ENCODE results near the gene TIMM44. TPM values are rescaled to one million over a fixed set of nuclear protein-coding genes. Genes with fewer than 3 reads are reported as not detected.

The TIMM44 gene
- total RNA-seq, 4 donors from 2014 or later, result 60.1 to 91.3 (median 77.1) TPM

- peak overlapping the region; percentile 56 to 87 (median 80) for H3K27ac ChIP-seq
- H3K4me3 ChIP-seq, result no peak overlapping the region
- H3K27me3 ChIP-seq, result no peaks in the 10 kb centered on the region
- WGBS, 2 donors, result 64 to 73% methylated on average over 9 of the region's 9 CpGs
- H3K36me3 ChIP-seq, result peaks cover 4 to 52% (median 23%) of the 10 kb centered on the region in 3 donors
- no peak for DNase-seq (ENCODE audit: low spot score in 2 of 2)
- TF ChIP-seq POLR2A (IDR thresholded peaks at IDR 0.05), result no peak
- TF ChIP-seq EP300 (IDR thresholded peaks at IDR 0.05), result no peak
- TF ChIP-seq, protein P1, sequence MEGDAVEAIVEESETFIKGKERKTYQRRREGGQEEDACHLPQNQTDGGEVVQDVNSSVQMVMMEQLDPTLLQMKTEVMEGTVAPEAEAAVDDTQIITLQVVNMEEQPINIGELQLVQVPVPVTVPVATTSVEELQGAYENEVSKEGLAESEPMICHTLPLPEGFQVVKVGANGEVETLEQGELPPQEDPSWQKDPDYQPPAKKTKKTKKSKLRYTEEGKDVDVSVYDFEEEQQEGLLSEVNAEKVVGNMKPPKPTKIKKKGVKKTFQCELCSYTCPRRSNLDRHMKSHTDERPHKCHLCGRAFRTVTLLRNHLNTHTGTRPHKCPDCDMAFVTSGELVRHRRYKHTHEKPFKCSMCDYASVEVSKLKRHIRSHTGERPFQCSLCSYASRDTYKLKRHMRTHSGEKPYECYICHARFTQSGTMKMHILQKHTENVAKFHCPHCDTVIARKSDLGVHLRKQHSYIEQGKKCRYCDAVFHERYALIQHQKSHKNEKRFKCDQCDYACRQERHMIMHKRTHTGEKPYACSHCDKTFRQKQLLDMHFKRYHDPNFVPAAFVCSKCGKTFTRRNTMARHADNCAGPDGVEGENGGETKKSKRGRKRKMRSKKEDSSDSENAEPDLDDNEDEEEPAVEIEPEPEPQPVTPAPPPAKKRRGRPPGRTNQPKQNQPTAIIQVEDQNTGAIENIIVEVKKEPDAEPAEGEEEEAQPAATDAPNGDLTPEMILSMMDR (IDR thresholded peaks at IDR 0.05), result no peak
- H3K9me3 ChIP-seq, result no peaks in the 10 kb centered on the region
- H3K4me1 ChIP-seq, result peaks cover 0 to 60% (median 23%) of the 10 kb centered on the region in 4 donors
Observed at GRCh38 chr19:7928334-7928706, 15.1 kb downstream of the TIMM44 start.

DNA sequence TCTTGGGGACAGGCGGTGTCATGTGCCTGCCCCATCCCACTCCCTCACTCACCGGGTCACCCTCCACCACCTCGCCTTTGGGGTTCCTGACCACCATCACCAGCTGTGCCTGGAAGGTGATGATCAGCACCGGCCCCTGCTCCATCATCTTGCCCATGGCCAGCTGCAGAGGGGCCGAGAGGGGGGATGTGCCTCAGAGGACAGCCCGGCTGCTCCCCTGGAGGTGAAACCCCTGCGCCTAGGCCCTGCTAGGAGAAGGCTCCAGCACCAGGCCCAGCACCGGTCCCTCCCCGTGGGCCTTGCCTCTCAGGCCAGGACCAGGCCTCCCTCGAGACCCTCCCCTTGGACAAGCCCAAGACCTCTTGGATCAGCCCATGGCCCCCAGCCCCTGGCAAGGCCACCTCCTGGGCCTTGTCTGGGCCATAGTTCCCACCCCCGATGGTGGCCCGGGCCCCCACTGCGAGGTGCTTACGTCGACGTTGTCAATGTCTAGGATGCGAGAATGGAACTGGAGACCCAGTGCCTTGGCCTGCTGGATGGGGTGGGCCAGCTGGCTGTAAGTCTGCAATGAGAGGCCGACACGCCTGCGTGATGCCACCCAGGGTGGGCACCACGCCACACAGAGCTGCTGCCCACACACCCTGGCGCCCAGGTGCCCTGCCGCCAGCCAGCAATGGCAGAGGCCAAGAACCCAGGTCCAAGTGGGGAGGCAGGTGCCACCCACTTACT lies 15.7 kb downstream of the TIMM44 start:
- no peak overlapping the region for H3K4me3 ChIP-seq

DNA sequence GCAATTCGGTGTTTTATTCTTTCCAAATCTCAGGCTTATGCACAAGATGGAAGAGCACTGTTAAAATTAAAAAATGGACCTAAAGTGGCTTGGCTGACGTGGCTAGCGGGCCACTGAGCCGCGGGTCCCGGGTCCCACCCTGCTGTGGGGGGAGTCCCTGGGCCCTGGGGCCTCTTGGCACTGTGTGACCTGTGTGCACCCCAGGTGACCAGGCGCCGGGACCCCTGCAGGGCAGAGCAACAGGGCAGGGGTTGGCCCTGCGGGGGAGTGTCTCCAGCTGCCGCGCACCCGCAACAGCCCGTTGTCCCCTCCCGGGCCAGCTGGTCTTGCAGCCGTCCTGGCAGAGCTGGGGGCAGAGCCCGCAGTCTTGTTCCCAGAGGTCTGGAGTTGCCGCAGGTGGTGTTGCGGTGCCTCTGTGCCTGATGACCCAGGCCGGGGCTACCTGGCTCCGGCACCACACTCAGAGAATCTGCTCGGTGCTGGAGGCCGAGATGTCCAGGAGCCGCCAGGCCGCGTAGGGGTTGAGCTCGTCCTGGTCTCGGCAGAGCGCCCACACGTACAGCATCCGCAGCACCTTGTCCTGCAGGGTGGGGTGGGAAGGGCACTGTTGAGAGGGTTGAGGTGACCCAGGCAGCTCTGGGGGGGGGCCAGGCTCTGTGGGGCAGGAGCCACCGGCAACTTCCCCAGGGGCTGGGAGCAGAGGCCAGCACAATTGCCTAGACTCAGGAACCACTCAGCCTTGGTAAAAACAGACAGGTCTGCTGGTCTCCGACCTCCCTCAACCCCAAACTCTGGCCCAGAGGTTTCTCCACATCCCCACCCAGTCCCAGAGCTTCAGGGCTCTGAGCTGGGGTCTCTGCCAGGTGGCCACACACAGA lies 16.5 kb downstream of the TIMM44 start:
- no peak for DNase-seq (ENCODE audit: low spot score in 2 of 2)
- Histone ChIP-seq H3K4me1 (peaks cover 0 to 70% (median 24%) of the 10 kb centered on the region in 4 donors), H3K4me3 (no peak overlapping the region), H3K27me3 (no peaks in the 10 kb centered on the region), H3K27ac (peak overlapping the region in 2 of 4 donors; percentile 84 to 87), H3K36me3 (peaks cover 2 to 52% (median 9%) of the 10 kb centered on the region in 3 donors), H3K9me3 (no peaks in the 10 kb centered on the region)
- 80 to 82% methylated on average over 29 to 30 of the region's 32 CpGs for WGBS, 2 donors
- TF ChIP-seq, protein P1 (IDR thresholded peaks at IDR 0.05), result no peak
- TF ChIP-seq EP300 (IDR thresholded peaks at IDR 0.05), result no peak
- no peak for TF ChIP-seq POLR2A (IDR thresholded peaks at IDR 0.05)

More for the DNA sequence above, 15.7 kb downstream of the TIMM44 start:
- Histone ChIP-seq H3K27me3 (no peaks in the 10 kb centered on the region), H3K4me1 (peaks cover 0 to 62% (median 23%) of the 10 kb centered on the region in 4 donors), H3K27ac (peak overlapping the region; percentile 56 to 87 (median 80)), H3K36me3 (peaks cover 4 to 52% (median 17%) of the 10 kb centered on the region in 3 donors), H3K9me3 (no peaks in the 10 kb centered on the region)
- no peak for DNase-seq (ENCODE audit: low spot score in 2 of 2)
- TF ChIP-seq, protein P1 (IDR thresholded peaks at IDR 0.05), result no peak
- no peak for TF ChIP-seq POLR2A (IDR thresholded peaks at IDR 0.05)
- TF ChIP-seq EP300 (IDR thresholded peaks at IDR 0.05), result no peak
- WGBS, 2 donors, result 87 to 88% methylated on average over 13 to 20 of the region's 23 CpGs

DNA sequence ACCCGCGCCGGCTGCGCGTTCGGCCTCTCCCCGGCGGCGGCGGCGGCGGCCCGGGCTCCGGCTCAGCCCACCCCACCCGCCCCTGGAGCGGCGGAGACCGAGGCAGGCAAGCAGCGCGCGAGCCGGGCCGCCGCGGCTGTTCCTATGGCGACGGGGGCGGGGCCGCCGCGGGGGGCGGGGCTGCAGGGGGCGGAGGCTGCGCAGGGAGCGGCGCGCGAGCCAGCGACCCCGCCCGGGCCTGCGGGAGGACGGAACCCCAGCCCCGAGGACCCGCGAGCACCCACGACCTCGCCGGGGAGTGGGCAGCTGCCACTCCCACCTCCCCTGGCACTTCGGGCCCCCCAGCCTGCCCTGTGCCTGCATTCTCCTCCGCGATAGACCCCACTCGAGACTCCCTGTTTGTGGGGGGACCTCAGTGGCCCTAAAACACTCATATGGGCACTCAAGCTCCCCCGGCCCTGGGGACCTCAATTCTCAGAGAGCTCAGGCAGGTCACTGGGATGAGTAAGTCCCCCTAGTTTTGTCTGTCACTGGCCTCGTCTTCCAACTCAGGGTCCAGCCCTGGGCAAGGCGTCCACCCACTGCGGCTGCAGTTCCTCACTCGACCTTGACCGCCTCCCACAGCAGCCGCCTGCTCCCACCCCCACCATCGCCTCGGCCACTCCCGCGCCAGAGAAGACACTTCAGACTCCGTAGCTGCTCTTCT lies 17.3 kb downstream of the TIMM44 start, which contains the start of gene CTXN1:
TSS of gene CTXN1 (minus strand) at position 115 of the 706 bp plus-strand sequence. CDS start 597 bp downstream, outside the sequence.
- Histone ChIP-seq H3K4me3 (peak within 1 kb of the TSS; percentile 35 to 61 (median 36)), H3K9me3 (no peaks in the 10 kb centered on the region), H3K27ac (peak within 1 kb of the TSS in 2 of 4 donors; percentile 32 to 71), H3K36me3 (peaks cover 1 to 47% (median 2%) of the 10 kb centered on the region in 3 donors), H3K4me1 (peaks cover 0 to 78% (median 32%) of the 10 kb centered on the region in 4 donors), H3K27me3 (no peaks in the 10 kb centered on the region)
- WGBS, 2 donors, result 20 to 25% methylated on average over 15 to 19 of the region's 65 CpGs
- TF ChIP-seq EP300 (IDR thresholded peaks at IDR 0.05), result no peak
- TF ChIP-seq, protein P1 (IDR thresholded peaks at IDR 0.05), result no peak
- no peak for TF ChIP-seq POLR2A (IDR thresholded peaks at IDR 0.05)
- peak; percentile 58 to 64 for DNase-seq (ENCODE audit: low spot score in 2 of 2)

All from tibial nerve (tissue), 4 donors.